Measurements from ENCODE around the gene TBX2.
"Not testable (repeated sequence)": the region's sequence is repeated elsewhere in the genome, so short reads cannot be mapped to it uniquely, and the experiment has no call there.

Gene TBX2

DNA sequence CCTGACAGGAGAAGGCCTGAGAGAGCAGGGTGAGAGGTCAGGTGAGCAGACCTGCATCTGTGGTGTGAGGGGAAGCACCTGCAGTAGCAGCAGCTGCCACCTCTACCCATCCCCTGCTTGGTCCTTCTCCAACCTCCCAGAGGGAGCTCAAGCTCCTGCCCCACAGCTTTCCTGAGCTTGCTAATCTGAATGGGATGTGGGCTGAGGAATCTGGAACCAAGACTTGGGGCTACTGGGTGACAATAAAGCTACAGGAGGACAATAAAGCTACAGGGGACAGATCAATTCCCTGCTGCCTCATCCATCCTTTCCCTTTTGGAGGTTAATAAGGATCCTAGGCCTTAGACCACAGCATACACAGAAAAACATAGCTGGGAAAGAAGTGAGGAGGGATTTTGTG is 47.7 kb downstream of the TBX2 start:
- CTCF ChIA-PET = interaction anchor here (1.1 to 1.6 kb wide), 2 partner anchors 35 to 57 kb away, joined by 3 to 5 read pairs; no protein-coding TSS in a partner anchor
- POLR2A ChIA-PET = interaction anchor here (0.5 kb wide), 1 partner anchor 15 kb away, joined by 3 read pairs; no protein-coding TSS in a partner anchor
- DNase-seq (ENCODE audit: low read depth, low spot score) = no peak
- H3K4me3 ChIP-seq (ENCODE audit: low read depth, low read length) = no peak overlapping the region
- TF ChIP-seq, protein P1, sequence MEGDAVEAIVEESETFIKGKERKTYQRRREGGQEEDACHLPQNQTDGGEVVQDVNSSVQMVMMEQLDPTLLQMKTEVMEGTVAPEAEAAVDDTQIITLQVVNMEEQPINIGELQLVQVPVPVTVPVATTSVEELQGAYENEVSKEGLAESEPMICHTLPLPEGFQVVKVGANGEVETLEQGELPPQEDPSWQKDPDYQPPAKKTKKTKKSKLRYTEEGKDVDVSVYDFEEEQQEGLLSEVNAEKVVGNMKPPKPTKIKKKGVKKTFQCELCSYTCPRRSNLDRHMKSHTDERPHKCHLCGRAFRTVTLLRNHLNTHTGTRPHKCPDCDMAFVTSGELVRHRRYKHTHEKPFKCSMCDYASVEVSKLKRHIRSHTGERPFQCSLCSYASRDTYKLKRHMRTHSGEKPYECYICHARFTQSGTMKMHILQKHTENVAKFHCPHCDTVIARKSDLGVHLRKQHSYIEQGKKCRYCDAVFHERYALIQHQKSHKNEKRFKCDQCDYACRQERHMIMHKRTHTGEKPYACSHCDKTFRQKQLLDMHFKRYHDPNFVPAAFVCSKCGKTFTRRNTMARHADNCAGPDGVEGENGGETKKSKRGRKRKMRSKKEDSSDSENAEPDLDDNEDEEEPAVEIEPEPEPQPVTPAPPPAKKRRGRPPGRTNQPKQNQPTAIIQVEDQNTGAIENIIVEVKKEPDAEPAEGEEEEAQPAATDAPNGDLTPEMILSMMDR (IDR thresholded peaks at IDR 0.05; ENCODE audit: insufficient read depth, low read length, missing control alignments) = no peak

DNA sequence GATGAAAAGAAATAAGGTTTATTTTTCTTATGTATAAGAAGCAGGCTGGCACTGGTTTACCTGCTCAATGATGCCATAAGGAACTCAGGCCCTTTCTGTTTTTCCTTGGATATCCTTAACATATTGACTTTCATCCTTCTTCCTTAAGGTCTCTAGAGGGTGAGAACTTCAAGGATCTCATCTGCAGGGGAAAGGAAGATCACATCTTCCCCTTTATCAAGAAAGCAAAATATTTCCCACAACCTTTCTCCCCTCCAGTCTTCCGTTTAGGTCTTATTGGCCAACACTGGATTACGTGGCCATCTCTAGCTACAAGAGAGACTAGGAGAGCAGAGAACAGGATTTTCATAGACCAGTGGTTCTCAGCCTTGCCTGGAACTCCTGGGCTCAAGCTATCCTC is 48.4 kb downstream of the TBX2 start:
- no peak for DNase-seq (ENCODE audit: low read depth, low spot score)
- POLR2A ChIA-PET = no interaction called here
- H3K4me3 ChIP-seq (ENCODE audit: low read depth, low read length) = no peak overlapping the region
- CTCF ChIA-PET = interaction anchor here (1.1 to 1.6 kb wide), 2 partner anchors 36 to 58 kb away, joined by 3 to 5 read pairs; no protein-coding TSS in a partner anchor
- TF ChIP-seq, protein P1 (IDR thresholded peaks at IDR 0.05; ENCODE audit: insufficient read depth, low read length, missing control alignments) = no peak

DNA sequence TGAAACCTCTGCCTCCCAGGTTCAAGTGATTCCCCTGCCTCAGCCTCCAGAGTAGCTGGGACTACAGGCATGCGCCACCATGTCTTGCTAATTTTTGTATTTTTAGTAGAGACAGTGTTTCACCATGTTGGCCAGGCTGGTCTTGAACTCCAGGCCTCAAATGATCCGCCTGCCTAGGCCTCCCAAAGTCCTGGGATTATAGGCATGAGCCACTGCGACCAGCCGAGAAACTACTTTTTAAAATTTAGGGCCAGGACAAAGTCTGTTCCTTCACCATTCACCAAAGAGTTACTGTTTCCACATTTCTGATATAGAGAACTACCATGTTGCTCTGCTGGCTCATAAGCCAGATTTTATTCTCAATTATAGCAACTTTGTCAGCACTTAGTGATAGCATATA is 49.5 kb downstream of the TBX2 start:
- DNase-seq (ENCODE audit: low read depth, low spot score); H3K4me3 ChIP-seq (ENCODE audit: low read depth, low read length); POLR2A ChIA-PET: not testable (repeated sequence)
- CTCF ChIA-PET = interaction anchor here (1.4 to 1.5 kb wide), 2 partner anchors 10 to 37 kb away, joined by 4 to 5 read pairs; no protein-coding TSS in a partner anchor

DNA sequence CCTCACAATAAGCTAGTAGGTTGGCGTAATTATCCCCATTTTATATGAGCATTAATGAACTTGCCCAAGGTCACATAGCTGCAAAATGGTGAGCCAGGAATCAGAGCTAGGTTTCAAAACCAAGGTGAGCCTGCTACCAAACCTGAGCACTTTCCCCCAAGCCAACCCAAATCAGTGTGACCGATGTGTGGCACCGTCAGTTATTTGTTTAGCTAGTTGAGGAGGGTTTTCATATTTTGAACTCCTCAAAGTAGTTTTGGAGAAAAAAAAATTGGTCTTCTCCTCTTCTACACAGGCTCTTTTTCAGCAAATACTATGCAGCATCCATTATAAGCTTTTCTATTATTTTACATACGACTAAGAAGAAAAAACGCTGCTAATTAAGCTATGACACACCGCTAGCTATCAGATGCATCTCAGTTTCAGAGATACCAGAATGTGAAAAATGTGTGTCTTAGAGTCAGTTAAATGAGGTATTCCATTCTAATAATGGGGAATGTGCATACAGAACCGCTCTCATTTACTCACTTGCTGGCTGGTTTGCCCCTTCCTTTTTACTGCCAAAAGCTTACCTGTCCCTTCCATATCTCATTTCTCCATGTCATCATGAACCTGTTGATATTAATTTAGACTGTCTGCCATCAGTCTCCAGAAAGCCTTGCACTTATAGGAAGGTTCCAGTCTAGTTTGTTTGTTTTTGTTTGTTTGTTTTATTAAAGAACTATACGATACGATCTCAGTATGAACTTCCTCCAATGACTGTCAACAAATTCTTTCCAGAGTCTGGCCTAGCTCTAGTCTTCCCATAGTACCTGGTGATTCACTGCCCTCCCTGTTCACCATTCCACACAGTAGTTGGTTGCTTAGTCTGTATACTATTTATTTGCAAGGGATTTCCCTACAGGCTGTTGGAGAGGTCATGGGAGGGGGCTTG is 50.3 kb downstream of the TBX2 start:
- H3K4me3 ChIP-seq (ENCODE audit: low read depth, low read length) = no peak overlapping the region
- DNase-seq (ENCODE audit: low read depth, low spot score) = no peak
- CTCF ChIA-PET = interaction anchor here (1.4 to 1.5 kb wide), 2 partner anchors 10 to 38 kb away, joined by 4 to 5 read pairs; no protein-coding TSS in a partner anchor
- TF ChIP-seq, protein P1 (IDR thresholded peaks at IDR 0.05; ENCODE audit: insufficient read depth, low read length, missing control alignments) = no peak
- POLR2A ChIA-PET = no interaction called here

DNA sequence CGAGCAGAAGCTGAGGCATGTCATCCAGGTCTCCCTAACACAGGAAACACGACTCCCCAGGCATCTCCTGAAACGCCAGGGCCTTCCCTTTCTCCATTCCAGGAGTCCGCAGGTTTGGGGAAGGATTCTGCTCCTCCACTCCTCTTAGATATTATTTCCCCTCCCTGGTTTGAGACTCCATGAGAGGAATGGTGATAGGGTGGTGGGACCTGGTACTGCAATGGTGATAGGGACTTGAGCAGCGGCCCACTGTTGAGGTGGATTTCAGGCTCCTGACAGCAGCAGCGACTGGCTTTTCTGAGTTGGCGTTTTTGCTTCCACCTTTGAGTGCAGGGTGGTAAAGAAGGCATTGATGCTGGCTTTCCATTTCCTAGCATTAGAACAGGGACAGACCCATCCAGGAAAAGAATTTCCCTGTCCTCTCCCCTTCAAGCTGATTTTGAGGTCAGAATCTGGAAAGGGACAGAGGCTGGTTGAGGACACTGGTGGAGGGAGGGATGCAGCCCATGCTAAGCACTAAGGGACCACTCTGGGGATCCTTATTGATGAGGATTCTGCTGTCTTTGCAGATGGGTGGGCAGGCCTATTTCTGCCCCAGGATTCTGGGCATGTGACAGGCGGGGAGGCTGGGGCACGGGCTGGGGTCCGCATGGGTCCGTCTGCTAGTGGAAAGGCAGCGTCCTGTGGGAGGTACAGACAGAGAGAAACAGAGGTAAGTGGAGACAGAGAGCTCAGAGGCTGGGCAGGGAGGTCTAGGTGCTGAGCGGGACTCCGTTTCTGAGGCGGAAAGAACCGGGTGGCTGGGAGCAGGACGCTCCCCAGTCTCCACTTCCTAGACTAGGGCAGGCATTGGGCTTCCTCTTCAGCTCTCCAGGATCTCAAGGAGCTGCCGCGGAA is 51.2 kb downstream of the TBX2 start:
- H3K4me3 ChIP-seq (ENCODE audit: low read depth, low read length) = no peak overlapping the region
- TF ChIP-seq, protein P1 (IDR thresholded peaks at IDR 0.05; ENCODE audit: insufficient read depth, low read length, missing control alignments) = no peak
- ChIA-PET POLR2A (no interaction called here), CTCF (interaction anchor here (1.5 kb wide), 1 partner anchor 11 kb away, joined by 5 read pairs; no protein-coding TSS in a partner anchor)
- DNase-seq (ENCODE audit: low read depth, low spot score) = no peak

DNA sequence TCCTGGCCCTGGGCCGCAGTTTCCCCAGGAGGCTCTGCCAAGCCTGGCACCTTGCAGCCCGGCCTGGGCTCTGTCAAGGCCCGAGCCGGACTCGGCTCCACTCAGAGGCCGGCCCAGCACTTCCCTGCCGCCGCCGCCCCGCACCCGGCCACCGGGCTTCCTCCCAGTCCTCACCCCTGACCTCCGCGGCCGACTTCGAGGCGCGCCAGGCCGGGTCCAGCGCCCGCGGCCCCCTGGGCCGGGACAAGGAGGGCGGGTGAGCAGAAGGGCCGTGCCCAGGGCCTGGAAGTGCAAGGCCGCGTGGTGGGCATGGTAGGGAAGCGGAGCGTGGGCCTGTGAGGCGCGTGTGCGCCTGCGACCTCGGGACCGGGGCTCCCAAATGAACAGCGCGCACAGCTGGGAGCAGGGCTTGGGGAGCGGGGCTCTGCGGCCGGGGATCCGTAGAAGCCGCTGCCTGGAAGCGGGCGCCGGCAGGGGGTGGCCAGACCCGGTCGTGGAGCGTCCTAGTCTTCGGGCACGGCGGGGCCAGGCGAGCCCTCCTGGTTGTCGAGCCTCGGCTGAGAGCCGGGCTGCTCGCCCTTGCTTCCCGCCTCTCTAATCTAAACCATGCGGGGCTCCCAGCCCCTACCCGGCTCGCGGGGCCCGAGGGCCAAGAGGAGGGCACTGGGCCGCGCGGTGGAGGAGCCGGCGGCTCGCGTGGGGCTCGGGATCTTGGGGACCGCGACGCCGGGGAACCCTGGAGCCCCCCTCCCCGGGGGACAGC is 52.1 kb downstream of the TBX2 start:
- no peak overlapping the region for H3K4me3 ChIP-seq (ENCODE audit: low read depth, low read length)
- TF ChIP-seq, protein P1 (IDR thresholded peaks at IDR 0.05; ENCODE audit: insufficient read depth, low read length, missing control alignments) = no peak
- CTCF ChIA-PET = no interaction called here
- POLR2A ChIA-PET = no interaction called here
- DNase-seq (ENCODE audit: low read depth, low spot score) = no peak
